IMR-90 (cell line): Measurements from ENCODE around the gene MGRN1. TPM values are rescaled to one million over a fixed set of nuclear protein-coding genes. Genes with fewer than 3 reads are reported as not detected.

Experiments used
- ATAC-seq: fragments of 200-7000 bp; cut with Tn5 transposase; 2 replicates; pipeline ENCODE4 v1.9.1; 2020; ENCODE audit warnings: low read depth, mild to moderate bottlenecking, moderate library complexity
- BruUV-seq: library from RNA; stranded (reverse); fragments of 400-500 nt; replicated peaks from 2 replicates; lab custom pipeline; 2021; lab: Mats Ljungman, UMichigan
- CTCF ChIA-PET: fragments of 300-600 bp; formaldehyde crosslinking; extraction: SDS; loops from one replicate; lab custom pipeline; 2021; ENCODE audit warnings: antibody characterized with exemption; lab: Yijun Ruan, JAX
- POLR2A ChIA-PET: fragments of 300-600 bp; sonication (Branson Sonifier 250); formaldehyde crosslinking; loops from one replicate; lab custom pipeline; 2022; ENCODE audit warnings: antibody characterized with exemption; ENCODE audit not compliant: unreplicated experiment; lab: Charles Lee
- DNase-seq: peaks from one replicate; pipeline ENCODE4 v3.0.0; 2013
- H2AFZ ChIP-seq: replicated peaks from 2 replicates; pipeline ENCODE3; 2013; ENCODE audit warnings: low read length, mild to moderate bottlenecking; ENCODE audit not compliant: poor library complexity
- H2AK5ac ChIP-seq: 2 replicates; pipeline ENCODE4 v1.6.1; 2013; ENCODE audit warnings: low read depth, low read length, inconsistent platforms
- H2AK9ac ChIP-seq: replicated peaks from 2 replicates; pipeline ENCODE3; 2013; ENCODE audit warnings: mild to moderate bottlenecking, low read depth, low read length, moderate library complexity; ENCODE audit not compliant: poor library complexity
- H2BK120ac ChIP-seq: 2 replicates; pipeline ENCODE4 v1.6.1; 2013; ENCODE audit warnings: low read depth, low read length, inconsistent platforms
- H2BK15ac ChIP-seq: 3 replicates; pipeline ENCODE4 v1.6.1; 2013; ENCODE audit warnings: low read depth, low read length, inconsistent platforms
- H2BK20ac ChIP-seq: 2 replicates; pipeline ENCODE4 v1.6.1; 2013; ENCODE audit warnings: low read depth, mild to moderate bottlenecking, inconsistent platforms, low read length, moderate library complexity
- H2BK5ac ChIP-seq: 2 replicates; pipeline ENCODE4 v1.6.1; 2013; ENCODE audit warnings: mild to moderate bottlenecking, low read depth, low read length, inconsistent platforms; ENCODE audit not compliant: poor library complexity, severe bottlenecking
- H3K14ac ChIP-seq: replicated peaks from 2 replicates; pipeline ENCODE4 v1.6.1; 2013; ENCODE audit warnings: low read depth, low read length, inconsistent platforms
- H3K18ac ChIP-seq: 2 replicates; pipeline ENCODE4 v1.6.1; 2013; ENCODE audit warnings: low read depth, low read length, control low read depth
- H3K23ac ChIP-seq: 2 replicates; pipeline ENCODE4 v1.6.1; 2013; ENCODE audit warnings: low read depth, low read length, inconsistent platforms
- H3K27ac ChIP-seq: 2 replicates; pipeline ENCODE4 v1.5.1; 2013; ENCODE audit warnings: mild to moderate bottlenecking, control low read depth, low read length; ENCODE audit not compliant: insufficient read depth
- H3K27me3 ChIP-seq: 2 replicates; pipeline ENCODE4 v1.6.1; 2013; ENCODE audit warnings: low read length; ENCODE audit not compliant: control insufficient read depth, insufficient read depth
- H3K36me3 ChIP-seq: 2 replicates; pipeline ENCODE4 v1.6.1; 2013; ENCODE audit warnings: low read length, mixed read lengths; ENCODE audit not compliant: control insufficient read depth, insufficient read depth
- H3K4ac ChIP-seq: 2 replicates; pipeline ENCODE4 v1.6.1; 2013; ENCODE audit warnings: low read depth, low read length, inconsistent platforms
- H3K4me1 ChIP-seq: 2 replicates; pipeline ENCODE4 v1.6.1; 2013; ENCODE audit warnings: low read length, mixed read lengths; ENCODE audit not compliant: control insufficient read depth, insufficient read depth
- H3K4me2 ChIP-seq: 2 replicates; pipeline ENCODE4 v1.6.1; 2013; ENCODE audit warnings: low read depth, mild to moderate bottlenecking, control low read depth, low read length, moderate library complexity
- H3K4me3 ChIP-seq: 2 replicates; pipeline ENCODE4 v1.5.1; 2013; ENCODE audit warnings: low read depth, mild to moderate bottlenecking, control low read depth, low read length, moderate library complexity; ENCODE audit not compliant: insufficient read depth
- H3K56ac ChIP-seq: 2 replicates; pipeline ENCODE4 v1.6.1; 2013; ENCODE audit warnings: low read length, inconsistent platforms; ENCODE audit not compliant: insufficient read depth; ENCODE audit errors: extremely low read depth
- H3K79me1 ChIP-seq, 2 experiments: 2 replicates each; pipeline ENCODE4 v1.6.1; 2013; ENCODE audit warnings: low read length in 2 of 2, inconsistent platforms in 1 of 2, low read depth in 1 of 2
- H3K9ac ChIP-seq: 2 replicates; pipeline ENCODE4 v1.6.1; 2013; ENCODE audit warnings: low read depth, low read length, control low read depth
- H3K9me1 ChIP-seq: 2 replicates; pipeline ENCODE4 v1.6.1; 2013; ENCODE audit warnings: low read length, inconsistent platforms; ENCODE audit not compliant: insufficient read depth
- H3K9me3 ChIP-seq: 2 replicates; pipeline ENCODE4 v1.6.1; 2013; ENCODE audit warnings: low read length; ENCODE audit not compliant: control insufficient read depth, insufficient read depth
- H4K20me1 ChIP-seq: 2 replicates; pipeline ENCODE4 v1.6.1; 2013; ENCODE audit warnings: low read length, inconsistent platforms; ENCODE audit not compliant: insufficient read depth
- H4K5ac ChIP-seq: 2 replicates; pipeline ENCODE4 v1.6.1; 2013; ENCODE audit warnings: mild to moderate bottlenecking, low read depth, low read length, control low read depth
- H4K8ac ChIP-seq, 2 experiments: 2 replicates each; pipeline ENCODE4 v1.6.1; 2013; ENCODE audit warnings: low read depth in 2 of 2, low read length in 2 of 2, control low read depth in 1 of 2, inconsistent platforms in 1 of 2
- H4K91ac ChIP-seq: 2 replicates; pipeline ENCODE4 v1.6.1; 2013; ENCODE audit warnings: low read depth, low read length, inconsistent platforms; ENCODE audit not compliant: insufficient read depth
- CTCF ChIP-seq: conservative IDR thresholded peaks from 2 replicates; pipeline ENCODE4 v1.5.1; 2012; ENCODE audit warnings: mild to moderate bottlenecking, low read depth, low read length, improper control_type of control experiment
- FOS ChIP-seq: fragments of 150-350 bp; IDR thresholded peaks from 2 replicates; pipeline ENCODE4 v1.6.1; 2016; ENCODE audit warnings: low read depth, low read length
- MXI1 ChIP-seq: IDR thresholded peaks from 2 replicates; pipeline ENCODE4 v1.6.1; 2012; ENCODE audit warnings: low read depth, mild to moderate bottlenecking, low read length, moderate library complexity, borderline replicate concordance
- WGBS, 2 experiments: methylation state at CpG; one replicate each; pipeline versions ENCODE4 v1.1.5 to v1.1.7; 2013; ENCODE audit warnings: missing lambda C conversion rate in 2 of 2; ENCODE audit not compliant: insufficient read length in 1 of 2; ENCODE audit errors: extremely low coverage in 2 of 2; 5-methylcytosine and 5-hydroxymethylcytosine counted together
- dilution Hi-C: fragments of 300-500 bp; cut with HindIII; formaldehyde crosslinking; loops from one replicate; pipeline ENCODE4 v1.14.3; 2018; ENCODE audit warnings: low sequenced_read_pairs; ENCODE audit not compliant: unreplicated experiment
- in situ Hi-C: fragments of 300-500 bp; cut with MboI; formaldehyde crosslinking; loops from 3 replicates; pipeline ENCODE4 v1.14.3; 2019; ENCODE audit warnings: low sequenced_read_pairs, inconsistent platforms, mixed read lengths
- intact Hi-C: fragments of 100-400 bp; cut with micrococcal nuclease; formaldehyde crosslinking; loops from 2 replicates; pipeline ENCODE4 v1.10.0; 2022
- polyA plus RNA-seq, 3 experiments: library from polyadenylated mRNA; depleted of rRNA; stranded (reverse); fragments of >200 nt; gene quantifications; 2 replicates each; pipeline ENCODE4 v1.2.3, GENCODE V29; 2012; ENCODE audit warnings: low replicate concordance in 1 of 3
- total RNA-seq: library from RNA; depleted of rRNA; stranded (reverse); fragments of >200 nt; gene quantifications from 2 replicates; pipeline ENCODE4 v1.2.3, GENCODE V29; 2012

MGRN1 gene
- total and polyA plus RNA-seq, 2 of the 4 experiments (the other 2 are of a cell fraction), result 11.7 to 32.7 TPM

- Histone ChIP-seq H3K9me1 (no peaks in the 10 kb centered on the region; the same call in 1 of the 2 replicates), H4K8ac (no peak overlapping the region), H3K18ac (no peak overlapping the region), H3K14ac (no peak overlapping the region), H3K9ac (no peak overlapping the region), H4K91ac (no peak overlapping the region), H2AK5ac (no peak overlapping the region), H3K4me1 (peaks cover 4% of the 10 kb centered on the region; the same call in 1 of the 2 replicates), H3K23ac (no peak overlapping the region), H2BK15ac (no peak overlapping the region), H3K36me3 (no peaks in the 10 kb centered on the region), H2AFZ (no peak overlapping the region), H3K27ac (no peak overlapping the region), H2BK5ac (no peak overlapping the region), H4K20me1 (peaks cover 3% of the 10 kb centered on the region), H3K27me3 (no peaks in the 10 kb centered on the region), H3K4me2 (no peak overlapping the region), H3K4me3 (no peak overlapping the region), H3K9me3 (no peaks in the 10 kb centered on the region), H2BK120ac (no peak overlapping the region), H2BK20ac (no peak overlapping the region), H4K5ac (no peak overlapping the region), H3K4ac (no peak overlapping the region), H2AK9ac (no peak overlapping the region), H3K56ac (no peak overlapping the region), H3K79me1 (peaks cover 6 to 15% of the 10 kb centered on the region in 2 experiments; a peak in 3 of 4 replicates)
- intact Hi-C loops, result no loop called here
- no TSS peak for BruUV-seq
- no peak for ATAC-seq
- TF ChIP-seq MXI1, result no peak
- no peak for TF ChIP-seq FOS
- TF ChIP-seq CTCF, result no peak
- POLR2A ChIA-PET, result no interaction called here
- DNase-seq, result no peak
- no CpG with 5 or more reads among the region's 8 CpGs for WGBS, 2 experiments
- CTCF ChIA-PET, result no interaction called here
- in situ Hi-C loops, result no loop called here
- dilution Hi-C loops, result no loop called here
Measured at GRCh38 chr16:4618645-4619418, 5.8 kb upstream of the MGRN1 start.
